Measurements from ENCODE around the gene RNF20.

GRCh38 chr9:101514071-101514470 lies 19.6 kb upstream of the RNF20 start:
- TF ChIP-seq, protein P1, sequence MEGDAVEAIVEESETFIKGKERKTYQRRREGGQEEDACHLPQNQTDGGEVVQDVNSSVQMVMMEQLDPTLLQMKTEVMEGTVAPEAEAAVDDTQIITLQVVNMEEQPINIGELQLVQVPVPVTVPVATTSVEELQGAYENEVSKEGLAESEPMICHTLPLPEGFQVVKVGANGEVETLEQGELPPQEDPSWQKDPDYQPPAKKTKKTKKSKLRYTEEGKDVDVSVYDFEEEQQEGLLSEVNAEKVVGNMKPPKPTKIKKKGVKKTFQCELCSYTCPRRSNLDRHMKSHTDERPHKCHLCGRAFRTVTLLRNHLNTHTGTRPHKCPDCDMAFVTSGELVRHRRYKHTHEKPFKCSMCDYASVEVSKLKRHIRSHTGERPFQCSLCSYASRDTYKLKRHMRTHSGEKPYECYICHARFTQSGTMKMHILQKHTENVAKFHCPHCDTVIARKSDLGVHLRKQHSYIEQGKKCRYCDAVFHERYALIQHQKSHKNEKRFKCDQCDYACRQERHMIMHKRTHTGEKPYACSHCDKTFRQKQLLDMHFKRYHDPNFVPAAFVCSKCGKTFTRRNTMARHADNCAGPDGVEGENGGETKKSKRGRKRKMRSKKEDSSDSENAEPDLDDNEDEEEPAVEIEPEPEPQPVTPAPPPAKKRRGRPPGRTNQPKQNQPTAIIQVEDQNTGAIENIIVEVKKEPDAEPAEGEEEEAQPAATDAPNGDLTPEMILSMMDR (IDR thresholded peaks at IDR 0.05; ENCODE audit: insufficient read depth, low read depth, low read length), result no peak
- no peak for TF ChIP-seq EZH2 (IDR thresholded peaks at IDR 0.05; ENCODE audit: insufficient read depth, low read length)

All from astrocyte (in vitro differentiated cells and primary cell).